Mesenchymal stem cell (in vitro differentiated cells and primary cell): ENCODE results near the gene RNF10.
"Not testable (repeated sequence)": the region's sequence is repeated elsewhere in the genome, so short reads cannot be mapped to it uniquely, and the experiment has no call there.

Experiments used
- DNase-seq: peaks from one replicate; pipeline ENCODE4 v3.0.0-alpha.2; 2013
- H2AFZ ChIP-seq: one replicate; pipeline ENCODE4 v1.6.1; 2013; ENCODE audit warnings: low read depth, mild to moderate bottlenecking, control low read depth, inconsistent platforms, low read length, moderate library complexity
- H2AK5ac ChIP-seq: 2 replicates; pipeline ENCODE4 v1.6.1; 2013; ENCODE audit warnings: low read length, moderate library complexity, mild to moderate bottlenecking, inconsistent platforms; ENCODE audit not compliant: severe bottlenecking
- H2BK120ac ChIP-seq: one replicate; pipeline ENCODE4 v1.6.1; 2013; ENCODE audit warnings: low read depth, mild to moderate bottlenecking, inconsistent platforms, low read length, moderate library complexity
- H2BK12ac ChIP-seq, 2 experiments: one replicate each; pipeline ENCODE4 v1.6.1; 2013; ENCODE audit warnings: inconsistent platforms in 2 of 2, low read length in 2 of 2, mild to moderate bottlenecking in 2 of 2, moderate library complexity in 2 of 2, control low read depth in 1 of 2
- H2BK15ac ChIP-seq: one replicate; pipeline ENCODE4 v1.6.1; 2013; ENCODE audit warnings: mild to moderate bottlenecking, low read depth, inconsistent platforms; ENCODE audit not compliant: poor library complexity, severe bottlenecking
- H2BK5ac ChIP-seq: 2 replicates; pipeline ENCODE4 v1.6.1; 2013; ENCODE audit warnings: low read depth, mild to moderate bottlenecking, low read length, control low read depth, inconsistent platforms; ENCODE audit not compliant: poor library complexity, severe bottlenecking
- H3K14ac ChIP-seq, 2 experiments: one replicate each; pipeline ENCODE4 v1.6.1; 2013; ENCODE audit warnings: inconsistent platforms in 2 of 2, low read length in 2 of 2, control low read depth in 1 of 2, mild to moderate bottlenecking in 1 of 2, moderate library complexity in 1 of 2
- H3K18ac ChIP-seq, 2 experiments: one replicate each; pipeline ENCODE4 v1.6.1; 2013; ENCODE audit warnings: inconsistent platforms in 2 of 2, low read length in 2 of 2, control low read depth in 1 of 2, low read depth in 1 of 2, mild to moderate bottlenecking in 1 of 2
- H3K23ac ChIP-seq, 2 experiments: one replicate each; pipeline ENCODE4 v1.6.1; 2013; ENCODE audit warnings: inconsistent platforms in 2 of 2, low read length in 2 of 2, mild to moderate bottlenecking in 2 of 2, moderate library complexity in 2 of 2, control low read depth in 1 of 2
- H3K27ac ChIP-seq: 2 replicates; pipeline ENCODE4 v1.5.1; 2013; ENCODE audit warnings: mild to moderate bottlenecking, moderate library complexity, low read length, control low read depth, inconsistent platforms; ENCODE audit not compliant: poor library complexity, severe bottlenecking
- H3K27me3 ChIP-seq, 2 experiments: 2 replicates each; pipeline versions ENCODE4 v1.6.1 to v1.7.0; 2013; ENCODE audit warnings: low read length in 2 of 2, mild to moderate bottlenecking in 2 of 2, moderate library complexity in 2 of 2, control low read depth in 1 of 2, inconsistent platforms in 1 of 2; ENCODE audit not compliant: control insufficient read depth in 1 of 2, insufficient read depth in 1 of 2
- H3K36me3 ChIP-seq, 2 experiments: 2 replicates each; pipeline versions ENCODE4 v1.6.1 to v1.7.0; 2013; ENCODE audit warnings: low read length in 2 of 2, control low read depth in 1 of 2, inconsistent platforms in 1 of 2, low read depth in 1 of 2, mild to moderate bottlenecking in 1 of 2; ENCODE audit not compliant: insufficient read depth in 2 of 2, control insufficient read depth in 1 of 2
- H3K4ac ChIP-seq, 2 experiments: one replicate each; pipeline ENCODE4 v1.6.1; 2013; ENCODE audit warnings: inconsistent platforms in 2 of 2, low read length in 2 of 2, mild to moderate bottlenecking in 2 of 2, moderate library complexity in 2 of 2, control low read depth in 1 of 2, low read depth in 1 of 2
- H3K4me1 ChIP-seq: 2 replicates; pipeline ENCODE4 v1.6.1; 2013; ENCODE audit warnings: low read depth, low read length, control low read depth; ENCODE audit not compliant: control insufficient read depth, insufficient read depth
- H3K4me2 ChIP-seq: 2 replicates; pipeline ENCODE4 v1.6.1; 2013; ENCODE audit warnings: low read length, mild to moderate bottlenecking, inconsistent platforms; ENCODE audit not compliant: poor library complexity, severe bottlenecking
- H3K4me3 ChIP-seq, 2 experiments: 2 replicates each; pipeline versions ENCODE4 v1.5.1 to v1.7.0; 2013; ENCODE audit warnings: low read length in 2 of 2, mild to moderate bottlenecking in 2 of 2, control low read depth in 1 of 2, low read depth in 1 of 2; ENCODE audit not compliant: insufficient read depth in 1 of 2
- H3K79me1 ChIP-seq: replicated peaks from 2 replicates; pipeline ENCODE4 v1.6.1; 2013; ENCODE audit warnings: mild to moderate bottlenecking, control low read depth, low read length, inconsistent platforms; ENCODE audit not compliant: poor library complexity, severe bottlenecking
- H3K9ac ChIP-seq: 2 replicates; pipeline ENCODE4 v1.7.0; 2013; ENCODE audit warnings: mild to moderate bottlenecking, low read length, moderate library complexity
- H3K9me3 ChIP-seq: 2 replicates; pipeline ENCODE4 v1.7.0; 2013; ENCODE audit warnings: mild to moderate bottlenecking, low read length; ENCODE audit not compliant: control insufficient read depth
- H4K8ac ChIP-seq: one replicate; pipeline ENCODE4 v1.6.1; 2013; ENCODE audit warnings: inconsistent platforms, mild to moderate bottlenecking, low read length, moderate library complexity
- H4K91ac ChIP-seq: one replicate; pipeline ENCODE4 v1.6.1; 2013; ENCODE audit warnings: mild to moderate bottlenecking, low read length, inconsistent platforms
- WGBS: methylation state at CpG from one replicate; pipeline ENCODE4 v1.1.7; 2013; ENCODE audit warnings: mixed read lengths; 5-methylcytosine and 5-hydroxymethylcytosine counted together

The RNF10 gene

DNA sequence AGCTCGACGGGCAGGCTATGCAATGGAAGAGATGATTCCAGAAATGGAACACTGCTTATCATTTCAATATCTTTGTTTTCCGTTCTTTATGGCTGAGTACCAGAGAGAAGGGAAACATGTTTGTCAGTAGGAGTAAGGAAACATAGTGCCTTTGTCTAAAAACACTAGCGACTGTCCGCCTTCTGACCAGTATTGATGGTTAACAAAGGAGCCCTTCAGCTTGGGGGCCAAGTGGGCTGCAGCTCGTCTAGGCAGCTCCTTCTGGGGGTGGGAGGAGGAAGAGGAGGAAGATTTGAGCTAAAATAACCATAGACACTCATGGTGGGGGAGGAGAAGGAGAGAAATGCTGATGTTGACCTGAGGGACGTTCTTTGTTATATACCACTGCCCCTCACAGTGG lies 20.2 kb upstream of the RNF10 start:
- peaks cover 2% of the 10 kb centered on the region for H3K79me1 ChIP-seq
- no peak for DNase-seq
- no peak overlapping the region for H3K14ac ChIP-seq
- H3K9me3 ChIP-seq: no peaks in the 10 kb centered on the region
- H2AK5ac ChIP-seq: no peak overlapping the region
- no peak overlapping the region for H3K9ac ChIP-seq
- no peak overlapping the region for H2BK5ac ChIP-seq
- H3K27ac ChIP-seq: no peak overlapping the region
- no peak overlapping the region for H2BK120ac ChIP-seq
- H4K91ac ChIP-seq: no peak overlapping the region
- no peak overlapping the region for H3K4me2 ChIP-seq
- no peak overlapping the region for H3K4ac ChIP-seq
- H3K36me3 ChIP-seq: peaks cover 16 to 39% of the 10 kb centered on the region in 2 experiments
- H3K4me1 ChIP-seq: no peaks in the 10 kb centered on the region
- no peak overlapping the region for H3K4me3 ChIP-seq
- no peak overlapping the region for H3K18ac ChIP-seq
- no peak overlapping the region for H2AFZ ChIP-seq
- no peak overlapping the region for H2BK12ac ChIP-seq
- no peaks in the 10 kb centered on the region for H3K27me3 ChIP-seq
- WGBS: 96% methylated on average over 7 of the region's 7 CpGs
- no peak overlapping the region for H4K8ac ChIP-seq
- H2BK15ac ChIP-seq: no peak overlapping the region
- H3K23ac ChIP-seq: no peak overlapping the region

GRCh38 chr12:120515496-120515895 lies 18.7 kb upstream of the RNF10 start:
- H2AK5ac ChIP-seq: no peak overlapping the region
- H2BK12ac ChIP-seq: no peak overlapping the region
- no peak for DNase-seq
- peaks cover 20 to 29% of the 10 kb centered on the region in 2 experiments for H3K36me3 ChIP-seq
- H3K9me3 ChIP-seq: no peaks in the 10 kb centered on the region
- H2AFZ ChIP-seq: no peak overlapping the region
- H3K14ac ChIP-seq: no peak overlapping the region
- no peak overlapping the region for H4K91ac ChIP-seq
- no peak overlapping the region for H4K8ac ChIP-seq
- WGBS: 100% methylated on average over 2 of the region's 2 CpGs
- no peak overlapping the region for H3K9ac ChIP-seq
- H3K4me3 ChIP-seq: no peak overlapping the region
- H2BK120ac ChIP-seq: no peak overlapping the region
- H3K23ac ChIP-seq: no peak overlapping the region
- H3K27ac ChIP-seq: no peak overlapping the region
- H3K27me3 ChIP-seq: no peaks in the 10 kb centered on the region
- H3K79me1 ChIP-seq: peaks cover 2% of the 10 kb centered on the region
- H3K4me2 ChIP-seq: no peak overlapping the region
- H3K18ac ChIP-seq: no peak overlapping the region
- H3K4me1 ChIP-seq: no peaks in the 10 kb centered on the region
- H3K4ac ChIP-seq: no peak overlapping the region
- no peak overlapping the region for H2BK5ac ChIP-seq
- no peak overlapping the region for H2BK15ac ChIP-seq

DNA sequence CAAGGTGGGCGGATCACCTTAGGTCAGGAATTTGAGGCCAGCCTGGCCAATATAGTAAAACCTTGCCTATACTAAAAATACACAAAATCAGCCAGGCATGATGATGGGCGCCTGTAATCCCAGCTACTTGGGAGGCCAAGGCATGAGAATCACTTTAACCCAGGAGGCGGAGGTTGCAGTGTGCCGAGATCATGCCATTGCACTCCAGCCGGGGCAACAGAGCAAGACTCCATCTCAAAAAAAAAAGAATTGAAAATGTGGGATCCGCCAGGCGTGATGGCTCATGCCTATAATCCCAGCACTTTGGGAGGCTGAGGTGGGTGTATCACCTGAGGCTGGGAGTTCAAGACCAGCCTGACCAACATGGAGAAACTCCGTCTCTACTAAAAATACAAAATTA lies 14.8 kb upstream of the RNF10 start:
- not testable (repeated sequence) for H2BK12ac ChIP-seq, H3K9ac ChIP-seq, H2AK5ac ChIP-seq, H4K8ac ChIP-seq, H3K4me2 ChIP-seq, DNase-seq, H3K79me1 ChIP-seq, H3K4ac ChIP-seq, H3K27me3 ChIP-seq, H3K23ac ChIP-seq, H2BK5ac ChIP-seq, H3K4me1 ChIP-seq, H2BK120ac ChIP-seq, H3K18ac ChIP-seq, H3K14ac ChIP-seq, H4K91ac ChIP-seq, H2AFZ ChIP-seq, H2BK15ac ChIP-seq, H3K4me3 ChIP-seq, H3K27ac ChIP-seq, H3K9me3 ChIP-seq
- H3K36me3 ChIP-seq: peaks cover 17 to 28% of the 10 kb centered on the region in 2 experiments
- WGBS: 99% methylated on average over 7 of the region's 8 CpGs

DNA sequence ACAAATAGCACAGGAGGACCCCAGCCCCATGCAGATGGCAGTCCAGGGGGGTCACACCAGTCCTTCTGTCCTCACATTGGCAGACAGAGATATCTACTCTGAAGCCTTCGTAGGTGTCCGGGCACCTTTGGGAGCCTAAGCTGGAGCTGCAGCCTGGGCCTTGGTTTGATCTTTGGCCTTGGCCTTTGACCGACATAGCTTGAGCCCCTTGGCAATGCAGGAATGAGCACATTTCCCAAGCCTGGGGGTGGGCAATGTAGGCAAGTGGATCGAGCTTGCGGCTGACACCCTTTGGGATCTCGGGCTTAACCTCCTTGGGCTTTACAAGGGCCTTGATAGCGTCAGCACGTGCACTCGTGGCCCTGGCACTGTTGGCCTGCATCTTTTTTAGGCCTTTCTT lies 11.6 kb upstream of the RNF10 start:
- Histone ChIP-seq H2BK120ac (no peak overlapping the region), H3K14ac (no peak overlapping the region), H2AFZ (no peak overlapping the region), H3K27me3 (no peaks in the 10 kb centered on the region), H2AK5ac (no peak overlapping the region), H4K8ac (no peak overlapping the region), H3K9ac (no peak overlapping the region), H3K18ac (no peak overlapping the region), H3K27ac (no peak overlapping the region), H2BK5ac (no peak overlapping the region), H3K4me2 (no peak overlapping the region), H3K79me1 (peaks cover 3% of the 10 kb centered on the region), H2BK15ac (no peak overlapping the region), H3K36me3 (peaks cover 4 to 12% of the 10 kb centered on the region in 2 experiments), H3K4ac (no peak overlapping the region), H3K9me3 (no peaks in the 10 kb centered on the region), H3K4me3 (no peak overlapping the region), H3K4me1 (no peaks in the 10 kb centered on the region), H2BK12ac (no peak overlapping the region), H3K23ac (no peak overlapping the region), H4K91ac (no peak overlapping the region)
- no peak for DNase-seq
- 99% methylated on average over 9 of the region's 9 CpGs for WGBS
